ENCODE results near the gene IQSEC1. TPM values are rescaled to one million over a fixed set of nuclear protein-coding genes. Genes with fewer than 3 reads are reported as not detected.
A peak's percentile ranks its signal among the peaks of the same experiment; 100 is the strongest.

IQSEC1 gene
- total RNA-seq, 4 donors from 2014 or later = 13.7 to 59.4 (median 35.5) TPM

DNA sequence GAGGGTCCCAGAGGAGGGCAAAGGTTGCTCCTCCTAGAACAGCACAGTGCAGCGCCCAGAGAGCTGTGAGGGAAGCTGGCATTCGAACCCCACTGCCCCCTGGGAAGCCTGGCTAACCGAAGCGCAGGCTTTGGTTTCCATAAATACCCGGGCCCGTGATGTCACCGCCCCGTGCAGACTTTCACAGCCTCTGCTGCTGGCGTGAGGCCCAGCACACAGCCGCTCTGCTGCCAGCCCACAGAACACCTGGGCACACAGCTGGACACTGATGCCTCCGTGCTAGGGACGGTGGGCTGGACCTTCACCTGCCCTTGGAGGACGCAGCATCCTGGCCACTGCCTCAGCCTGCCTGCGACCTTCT is 1.0 kb downstream of the IQSEC1 start:
- DNase-seq = peak in 2 of 3 donors; percentile 68 to 81
- peak overlapping the region in 2 of 4 donors; percentile 18 to 72 for H3K27ac ChIP-seq
- peaks cover 0 to 25% (median 9%) of the 10 kb centered on the region in 4 donors for H3K4me1 ChIP-seq
- H3K9me3 ChIP-seq = no peaks in the 10 kb centered on the region
- no peak for TF ChIP-seq POLR2A (IDR thresholded peaks at IDR 0.05)
- TF ChIP-seq, protein P1, sequence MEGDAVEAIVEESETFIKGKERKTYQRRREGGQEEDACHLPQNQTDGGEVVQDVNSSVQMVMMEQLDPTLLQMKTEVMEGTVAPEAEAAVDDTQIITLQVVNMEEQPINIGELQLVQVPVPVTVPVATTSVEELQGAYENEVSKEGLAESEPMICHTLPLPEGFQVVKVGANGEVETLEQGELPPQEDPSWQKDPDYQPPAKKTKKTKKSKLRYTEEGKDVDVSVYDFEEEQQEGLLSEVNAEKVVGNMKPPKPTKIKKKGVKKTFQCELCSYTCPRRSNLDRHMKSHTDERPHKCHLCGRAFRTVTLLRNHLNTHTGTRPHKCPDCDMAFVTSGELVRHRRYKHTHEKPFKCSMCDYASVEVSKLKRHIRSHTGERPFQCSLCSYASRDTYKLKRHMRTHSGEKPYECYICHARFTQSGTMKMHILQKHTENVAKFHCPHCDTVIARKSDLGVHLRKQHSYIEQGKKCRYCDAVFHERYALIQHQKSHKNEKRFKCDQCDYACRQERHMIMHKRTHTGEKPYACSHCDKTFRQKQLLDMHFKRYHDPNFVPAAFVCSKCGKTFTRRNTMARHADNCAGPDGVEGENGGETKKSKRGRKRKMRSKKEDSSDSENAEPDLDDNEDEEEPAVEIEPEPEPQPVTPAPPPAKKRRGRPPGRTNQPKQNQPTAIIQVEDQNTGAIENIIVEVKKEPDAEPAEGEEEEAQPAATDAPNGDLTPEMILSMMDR (IDR thresholded peaks at IDR 0.05) = no peak
- peaks cover 0 to 10% of the 10 kb centered on the region in 2 donors for H3K27me3 ChIP-seq
- no peak overlapping the region for H3K4me3 ChIP-seq
- H3K36me3 ChIP-seq = no peaks in the 10 kb centered on the region

DNA sequence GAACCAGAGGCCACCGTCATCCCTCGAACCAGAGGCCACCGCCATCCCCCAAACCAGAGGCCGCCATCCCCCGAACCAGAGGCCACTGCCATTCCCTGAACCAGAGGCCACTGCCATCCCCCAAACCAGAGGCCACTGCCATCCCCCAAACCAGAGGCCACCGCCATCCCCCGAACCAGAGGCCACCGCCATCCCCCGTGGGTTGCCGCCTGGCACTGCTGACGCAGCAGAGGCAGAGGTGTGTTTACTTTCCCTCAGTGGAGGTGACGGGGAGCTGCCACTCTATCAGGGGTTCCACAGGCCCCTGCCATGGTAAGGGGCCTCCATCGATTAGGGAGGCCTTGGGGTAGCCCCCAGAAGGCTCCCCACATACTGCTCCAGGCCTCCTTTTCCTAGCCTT is 1.5 kb downstream of the IQSEC1 start:
- Histone ChIP-seq H3K4me3 (no peak overlapping the region), H3K27me3 (peaks cover 0 to 10% of the 10 kb centered on the region in 2 donors), H3K36me3 (no peaks in the 10 kb centered on the region), H3K27ac (peak overlapping the region in 2 of 4 donors; percentile 7 to 72), H3K4me1 (peaks cover 0 to 25% (median 9%) of the 10 kb centered on the region in 4 donors), H3K9me3 (no peaks in the 10 kb centered on the region)
- no peak for DNase-seq
- TF ChIP-seq POLR2A (IDR thresholded peaks at IDR 0.05) = no peak
- TF ChIP-seq, protein P1 (IDR thresholded peaks at IDR 0.05) = no peak

DNA sequence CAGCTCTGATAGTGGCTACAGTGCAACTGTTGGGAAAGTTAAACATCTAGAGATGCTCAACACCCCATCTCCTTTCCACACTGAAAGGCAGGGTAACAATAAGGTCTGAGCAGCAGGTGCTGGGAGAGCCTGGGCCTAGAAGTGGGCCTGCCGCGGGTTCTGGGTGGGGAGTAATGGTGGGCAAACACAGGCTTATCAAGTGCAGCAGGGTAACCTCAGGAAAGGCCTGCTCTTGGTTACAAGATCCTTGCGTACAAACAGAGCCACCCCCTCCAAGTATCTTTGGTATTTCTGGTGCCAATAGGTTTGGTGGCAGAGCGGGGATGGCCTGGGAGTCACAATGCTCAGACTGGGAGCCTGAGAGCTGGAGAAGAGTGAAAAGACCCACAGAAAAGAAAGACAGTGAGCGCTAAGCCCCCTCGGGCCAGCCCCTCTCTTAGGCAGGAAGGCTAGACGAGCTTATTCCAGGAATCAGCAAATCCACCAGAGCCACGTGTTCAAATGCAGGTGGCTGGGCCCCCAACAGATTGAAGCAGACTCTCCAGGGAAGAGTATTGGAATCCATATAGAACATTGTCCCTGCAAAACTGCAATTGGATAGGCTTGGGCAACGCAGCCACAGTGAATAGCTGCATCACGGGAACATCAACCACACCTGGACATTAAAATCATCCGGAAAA is 2.7 kb downstream of the IQSEC1 start:
- Histone ChIP-seq H3K4me3 (no peak overlapping the region), H3K4me1 (peaks cover 0 to 25% (median 9%) of the 10 kb centered on the region in 4 donors), H3K9me3 (no peaks in the 10 kb centered on the region), H3K36me3 (no peaks in the 10 kb centered on the region), H3K27me3 (peaks cover 0 to 10% of the 10 kb centered on the region in 2 donors), H3K27ac (peak overlapping the region in 3 of 4 donors; percentile 23 to 64 (median 35))
- DNase-seq = no peak
- TF ChIP-seq, protein P1 (IDR thresholded peaks at IDR 0.05) = no peak
- no peak for TF ChIP-seq POLR2A (IDR thresholded peaks at IDR 0.05)

DNA sequence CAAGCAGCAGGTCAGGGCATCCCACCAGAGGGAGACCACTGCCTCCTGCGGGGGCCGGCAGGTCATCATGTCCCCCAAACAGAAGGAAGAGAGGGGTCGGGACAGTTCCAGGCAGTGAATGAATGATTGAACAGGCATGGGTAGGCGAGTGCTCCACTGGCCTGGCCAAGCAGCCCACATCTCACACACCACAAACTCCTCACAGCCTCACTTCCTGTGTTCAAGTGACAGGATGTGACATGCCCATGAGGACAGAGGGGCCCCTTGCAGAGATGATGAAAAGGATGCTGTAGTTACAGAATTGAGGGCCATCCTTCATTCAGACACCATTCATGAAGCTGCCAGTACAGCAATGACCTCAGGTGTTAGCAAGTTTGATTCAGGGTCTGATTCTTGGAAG is 3.7 kb downstream of the IQSEC1 start:
- Histone ChIP-seq H3K4me1 (peaks cover 0 to 25% (median 9%) of the 10 kb centered on the region in 4 donors), H3K36me3 (no peaks in the 10 kb centered on the region), H3K4me3 (no peak overlapping the region), H3K27ac (peak overlapping the region in 3 of 4 donors; percentile 23 to 64 (median 35)), H3K9me3 (no peaks in the 10 kb centered on the region), H3K27me3 (peaks cover 0 to 10% of the 10 kb centered on the region in 2 donors)
- TF ChIP-seq POLR2A (IDR thresholded peaks at IDR 0.05) = no peak
- TF ChIP-seq, protein P1 (IDR thresholded peaks at IDR 0.05) = no peak
- DNase-seq = peak in 2 of 3 donors; percentile 77 to 82

DNA sequence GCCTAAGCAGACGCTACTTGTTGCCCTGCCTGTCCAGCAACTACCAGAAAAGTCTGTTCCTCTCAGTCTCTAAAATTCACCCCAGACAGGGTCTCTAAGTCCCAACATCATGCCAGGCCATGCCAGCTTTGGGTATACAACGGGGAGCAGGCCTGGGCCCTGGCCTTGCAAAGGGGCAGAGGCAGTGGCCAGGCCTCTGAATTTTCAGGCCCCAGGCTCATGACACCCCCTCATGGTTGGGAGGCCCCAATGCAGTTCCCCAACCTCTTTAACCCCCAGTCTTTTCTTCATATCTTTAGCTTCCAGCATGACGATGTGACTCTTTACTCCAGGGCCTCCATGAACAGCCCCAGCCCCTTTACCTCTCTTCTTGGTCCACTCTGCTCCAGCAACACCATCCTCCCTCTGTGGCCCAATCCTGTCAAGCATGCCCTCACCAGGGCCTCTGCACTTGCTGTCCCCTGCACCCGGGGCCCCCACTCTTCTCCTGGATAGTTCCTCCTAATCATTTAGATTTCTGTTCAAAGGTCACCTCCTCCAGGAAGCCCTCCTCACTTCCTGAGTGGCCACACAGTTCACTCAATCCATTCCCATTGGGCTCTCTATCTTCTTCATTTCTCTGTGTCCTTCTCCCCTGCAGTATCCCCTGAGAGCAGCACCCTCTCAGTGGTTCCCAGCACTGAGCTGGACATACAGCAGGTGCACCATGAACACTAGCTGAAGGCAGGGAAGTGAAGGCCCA is 4.8 kb downstream of the IQSEC1 start:
- H3K27me3 ChIP-seq = peaks cover 0 to 8% of the 10 kb centered on the region in 2 donors
- H3K36me3 ChIP-seq = no peaks in the 10 kb centered on the region
- H3K9me3 ChIP-seq = no peaks in the 10 kb centered on the region
- no peak for DNase-seq
- H3K27ac ChIP-seq = peak overlapping the region in 1 of 4 donors; percentile 64
- peaks cover 0 to 23% (median 9%) of the 10 kb centered on the region in 4 donors for H3K4me1 ChIP-seq
- no peak overlapping the region for H3K4me3 ChIP-seq
- no peak for TF ChIP-seq POLR2A (IDR thresholded peaks at IDR 0.05)
- TF ChIP-seq, protein P1 (IDR thresholded peaks at IDR 0.05) = no peak

Data from Peyer's patch (tissue), 4 donors.